ENCODE data around the gene SENP8. TPM values are rescaled to one million over a fixed set of nuclear protein-coding genes. Genes with fewer than 3 reads are reported as not detected.
A peak's percentile ranks its signal among the peaks of the same experiment; 100 is the strongest.

SENP8 gene
- total and polyA plus RNA-seq, 2 of the 13 experiments (the other 11 are each of a cell fraction or from before 2014, with no cell fraction given) = 2.7 to 3.0 TPM

GRCh38 chr15:72117486-72118016, 652 bp upstream of the SENP8 start (continued):
- TF ChIP-seq AHDC1 (CRISPR knock-in tag; IDR thresholded peaks at IDR 0.05; ENCODE audit: borderline replicate concordance) (no peak), NFYB (CRISPR knock-in tag; IDR thresholded peaks at IDR 0.05) (no peak), ATM (IDR thresholded peaks at IDR 0.05; ENCODE audit: borderline replicate concordance) (no peak), CHCHD3 (CRISPR knock-in tag; IDR thresholded peaks at IDR 0.05) (0 out of 2 replicates have a peak, but pooled peaks have one; percentile 39), ZNF782 (CRISPR knock-in tag; IDR thresholded peaks at IDR 0.05; ENCODE audit: borderline replicate concordance) (0 out of 2 replicates have a peak, but pooled peaks have one; percentile 15), ZNF670 (CRISPR knock-in tag; IDR thresholded peaks at IDR 0.05; ENCODE audit: borderline replicate concordance) (no peak), STAG1 (CRISPR knock-in tag; IDR thresholded peaks at IDR 0.05) (no peak), ZKSCAN5 (CRISPR knock-in tag; IDR thresholded peaks at IDR 0.05) (no peak), U2AF1 (optimal IDR thresholded peaks at IDR 0.05; ENCODE audit: low read depth, low read length) (no peak), KLF15 (CRISPR knock-in tag; IDR thresholded peaks at IDR 0.05; ENCODE audit: borderline replicate concordance) (peak; percentile 67; the same call in 1 of the 2 replicates), PPARG (CRISPR knock-in tag; conservative IDR thresholded peaks at IDR 0.05) (no peak), ZNF562 (CRISPR knock-in tag; IDR thresholded peaks at IDR 0.05; ENCODE audit: borderline replicate concordance) (no peak), ZNF451 (CRISPR knock-in tag; IDR thresholded peaks at IDR 0.05) (no peak), ZBTB44 (CRISPR knock-in tag; IDR thresholded peaks at IDR 0.05) (no peak), ZSCAN9 (CRISPR knock-in tag; IDR thresholded peaks at IDR 0.05; ENCODE audit: borderline replicate concordance) (no peak), CREBL2 (CRISPR knock-in tag; IDR thresholded peaks at IDR 0.05; ENCODE audit: borderline replicate concordance) (no peak)
- TF ChIP-seq, protein P1, sequence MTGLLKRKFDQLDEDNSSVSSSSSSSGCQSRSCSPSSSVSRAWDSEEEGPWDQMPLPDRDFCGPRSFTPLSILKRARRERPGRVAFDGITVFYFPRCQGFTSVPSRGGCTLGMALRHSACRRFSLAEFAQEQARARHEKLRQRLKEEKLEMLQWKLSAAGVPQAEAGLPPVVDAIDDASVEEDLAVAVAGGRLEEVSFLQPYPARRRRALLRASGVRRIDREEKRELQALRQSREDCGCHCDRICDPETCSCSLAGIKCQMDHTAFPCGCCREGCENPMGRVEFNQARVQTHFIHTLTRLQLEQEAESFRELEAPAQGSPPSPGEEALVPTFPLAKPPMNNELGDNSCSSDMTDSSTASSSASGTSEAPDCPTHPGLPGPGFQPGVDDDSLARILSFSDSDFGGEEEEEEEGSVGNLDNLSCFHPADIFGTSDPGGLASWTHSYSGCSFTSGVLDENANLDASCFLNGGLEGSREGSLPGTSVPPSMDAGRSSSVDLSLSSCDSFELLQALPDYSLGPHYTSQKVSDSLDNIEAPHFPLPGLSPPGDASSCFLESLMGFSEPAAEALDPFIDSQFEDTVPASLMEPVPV (CRISPR knock-in tag; IDR thresholded peaks at IDR 0.05) = peak; percentile 91
- TF ChIP-seq, protein P2, sequence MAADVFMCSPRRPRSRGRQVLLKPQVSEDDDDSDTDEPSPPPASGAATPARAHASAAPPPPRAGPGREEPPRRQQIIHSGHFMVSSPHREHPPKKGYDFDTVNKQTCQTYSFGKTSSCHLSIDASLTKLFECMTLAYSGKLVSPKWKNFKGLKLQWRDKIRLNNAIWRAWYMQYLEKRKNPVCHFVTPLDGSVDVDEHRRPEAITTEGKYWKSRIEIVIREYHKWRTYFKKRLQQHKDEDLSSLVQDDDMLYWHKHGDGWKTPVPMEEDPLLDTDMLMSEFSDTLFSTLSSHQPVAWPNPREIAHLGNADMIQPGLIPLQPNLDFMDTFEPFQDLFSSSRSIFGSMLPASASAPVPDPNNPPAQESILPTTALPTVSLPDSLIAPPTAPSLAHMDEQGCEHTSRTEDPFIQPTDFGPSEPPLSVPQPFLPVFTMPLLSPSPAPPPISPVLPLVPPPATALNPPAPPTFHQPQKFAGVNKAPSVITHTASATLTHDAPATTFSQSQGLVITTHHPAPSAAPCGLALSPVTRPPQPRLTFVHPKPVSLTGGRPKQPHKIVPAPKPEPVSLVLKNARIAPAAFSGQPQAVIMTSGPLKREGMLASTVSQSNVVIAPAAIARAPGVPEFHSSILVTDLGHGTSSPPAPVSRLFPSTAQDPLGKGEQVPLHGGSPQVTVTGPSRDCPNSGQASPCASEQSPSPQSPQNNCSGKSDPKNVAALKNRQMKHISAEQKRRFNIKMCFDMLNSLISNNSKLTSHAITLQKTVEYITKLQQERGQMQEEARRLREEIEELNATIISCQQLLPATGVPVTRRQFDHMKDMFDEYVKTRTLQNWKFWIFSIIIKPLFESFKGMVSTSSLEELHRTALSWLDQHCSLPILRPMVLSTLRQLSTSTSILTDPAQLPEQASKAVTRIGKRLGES (CRISPR knock-in tag; IDR thresholded peaks at IDR 0.05; ENCODE audit: borderline replicate concordance) = no peak

Data from HepG2 (cell line).